Measurements from ENCODE around the gene TIGD6.

DNA sequence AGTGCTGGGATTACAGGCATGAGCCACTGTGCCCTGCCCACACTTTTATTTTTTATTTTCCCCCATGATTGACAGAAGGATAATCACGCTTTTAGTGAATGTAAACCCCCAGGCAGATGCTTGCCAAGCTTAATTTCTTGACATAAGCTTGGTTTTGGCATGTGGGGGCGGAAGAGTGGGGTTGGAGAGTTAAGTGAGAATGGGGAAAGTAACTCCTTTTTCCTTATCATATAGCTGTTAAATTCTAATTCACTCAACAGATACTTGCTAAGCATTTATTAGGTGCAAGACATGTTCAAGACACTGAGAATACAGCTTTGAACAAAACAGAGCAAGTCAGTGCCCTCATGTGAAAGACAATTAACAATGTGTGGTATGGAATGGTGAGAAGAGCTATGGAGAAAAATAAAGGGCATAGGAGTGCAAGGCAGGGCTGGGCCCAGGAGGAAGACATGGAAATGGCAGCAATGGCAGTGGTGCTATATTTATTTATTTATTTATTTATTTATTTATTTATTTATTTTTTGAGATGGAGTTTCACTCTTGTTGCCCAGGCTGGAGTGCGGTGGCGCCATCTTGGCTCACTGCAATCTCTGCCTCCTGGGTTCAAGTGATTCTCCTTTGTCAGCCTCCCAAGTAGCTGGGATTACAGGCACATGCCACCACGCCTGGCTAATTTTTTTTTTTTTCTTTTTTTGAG is 37.7 kb downstream of the TIGD6 start:
- TF ChIP-seq POLR2AphosphoS5 (IDR thresholded peaks at IDR 0.05; ENCODE audit: insufficient read depth, low read depth, low read length) (no peak), JUN (IDR thresholded peaks at IDR 0.05; ENCODE audit: borderline replicate concordance, insufficient read depth, insufficient read length, low read depth) (no peak), EZH2 (IDR thresholded peaks at IDR 0.05; ENCODE audit: borderline replicate concordance, low read depth, low read length, severe bottlenecking) (no peak), POLR2A (IDR thresholded peaks at IDR 0.05; ENCODE audit: low read depth, low read length) (no peak), FOS (IDR thresholded peaks at IDR 0.05; ENCODE audit: borderline replicate concordance, insufficient read depth, low read length) (no peak)
- TF ChIP-seq, protein P1, sequence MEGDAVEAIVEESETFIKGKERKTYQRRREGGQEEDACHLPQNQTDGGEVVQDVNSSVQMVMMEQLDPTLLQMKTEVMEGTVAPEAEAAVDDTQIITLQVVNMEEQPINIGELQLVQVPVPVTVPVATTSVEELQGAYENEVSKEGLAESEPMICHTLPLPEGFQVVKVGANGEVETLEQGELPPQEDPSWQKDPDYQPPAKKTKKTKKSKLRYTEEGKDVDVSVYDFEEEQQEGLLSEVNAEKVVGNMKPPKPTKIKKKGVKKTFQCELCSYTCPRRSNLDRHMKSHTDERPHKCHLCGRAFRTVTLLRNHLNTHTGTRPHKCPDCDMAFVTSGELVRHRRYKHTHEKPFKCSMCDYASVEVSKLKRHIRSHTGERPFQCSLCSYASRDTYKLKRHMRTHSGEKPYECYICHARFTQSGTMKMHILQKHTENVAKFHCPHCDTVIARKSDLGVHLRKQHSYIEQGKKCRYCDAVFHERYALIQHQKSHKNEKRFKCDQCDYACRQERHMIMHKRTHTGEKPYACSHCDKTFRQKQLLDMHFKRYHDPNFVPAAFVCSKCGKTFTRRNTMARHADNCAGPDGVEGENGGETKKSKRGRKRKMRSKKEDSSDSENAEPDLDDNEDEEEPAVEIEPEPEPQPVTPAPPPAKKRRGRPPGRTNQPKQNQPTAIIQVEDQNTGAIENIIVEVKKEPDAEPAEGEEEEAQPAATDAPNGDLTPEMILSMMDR (IDR thresholded peaks at IDR 0.05; ENCODE audit: extremely low read depth in 1 of 2, insufficient read depth in 1 of 2, low read depth in 1 of 2, low read length in 2 of 2) = no peak
- TF ChIP-seq, protein P2, sequence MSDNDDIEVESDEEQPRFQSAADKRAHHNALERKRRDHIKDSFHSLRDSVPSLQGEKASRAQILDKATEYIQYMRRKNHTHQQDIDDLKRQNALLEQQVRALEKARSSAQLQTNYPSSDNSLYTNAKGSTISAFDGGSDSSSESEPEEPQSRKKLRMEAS (IDR thresholded peaks at IDR 0.05; ENCODE audit: insufficient read depth, insufficient read length) = no peak
